B cell (primary cell): ENCODE measurements around the gene KIF21A.

Experiments
- CTCF ChIP-seq: fragments of 200-600 bp; IDR thresholded peaks from one replicate; pipeline ENCODE4 v1.8.0; 2022; ENCODE audit warnings: antibody characterized with exemption, mild to moderate bottlenecking
- EZH2 ChIP-seq: IDR thresholded peaks from 2 replicates; pipeline ENCODE4 v1.6.1; 2012; ENCODE audit warnings: borderline replicate concordance, low read depth, mild to moderate bottlenecking, moderate library complexity, low read length; ENCODE audit not compliant: insufficient read depth, poor library complexity, severe bottlenecking

GRCh38 chr12:39300799-39301198 is 142.1 kb downstream of the KIF21A start:
- no peak for TF ChIP-seq CTCF
- no peak for TF ChIP-seq EZH2
